Activated CD8-positive, alpha-beta T cell treated with anti-CD3 and anti-CD28 coated beads for 36 hours (primary cell): ENCODE measurements around the gene LMOD2. TPM values are rescaled to one million over a fixed set of nuclear protein-coding genes. Genes with fewer than 3 reads are reported as not detected.

ENCODE experiments used
- ATAC-seq: fragments of 200-7000 bp; cut with Tn5 transposase; one replicate; pipeline ENCODE4 v1.10.0; 2021; ENCODE audit warnings: mild to moderate bottlenecking, moderate library complexity
- CTCF ChIA-PET: fragments of 350-600 bp; sonication (Branson Sonifier 250); formaldehyde crosslinking; loops from one replicate; lab custom pipeline; 2021; ENCODE audit warnings: antibody characterized with exemption; lab: Charles Lee
- POLR2A ChIA-PET: fragments of 350-600 bp; sonication (Branson Sonifier 250); formaldehyde crosslinking; loops from one replicate; lab custom pipeline; 2021; ENCODE audit warnings: antibody characterized with exemption; lab: Charles Lee
- DNase-seq: peaks from one replicate; pipeline ENCODE4 v3.0.0-alpha.2; 2020
- H3K27ac Mint-ChIP-seq: one replicate; pipeline ENCODE4 v1.8.0; 2021; ENCODE audit warnings: mild to moderate bottlenecking, mixed read lengths
- H3K27me3 Mint-ChIP-seq: one replicate; pipeline ENCODE4 v1.8.0; 2021; ENCODE audit warnings: mixed read lengths
- H3K36me3 Mint-ChIP-seq: one replicate; pipeline ENCODE4 v1.8.0; 2021; ENCODE audit warnings: low read depth, mixed read lengths
- H3K4me1 Mint-ChIP-seq: one replicate; pipeline ENCODE4 v1.8.0; 2021; ENCODE audit warnings: low read depth, mixed read lengths
- H3K4me3 Mint-ChIP-seq: one replicate; pipeline ENCODE4 v1.8.0; 2021; ENCODE audit warnings: mild to moderate bottlenecking, moderate library complexity, mixed read lengths
- H3K9me3 Mint-ChIP-seq: one replicate; pipeline ENCODE4 v1.8.0; 2021; ENCODE audit warnings: mixed read lengths
- intact Hi-C: fragments of 100-400 bp; cut with micrococcal nuclease; formaldehyde crosslinking; loops from one replicate; pipeline ENCODE4 v1.10.0; 2022
- total RNA-seq, 2 experiments: library from RNA; stranded (reverse); gene quantifications; one replicate each; pipeline ENCODE4 v1.2.3, GENCODE V29; 2021
- TF ChIP-seq, protein P1 (sequence below): fragments of 200-600 bp; IDR thresholded peaks from one replicate; pipeline ENCODE4 v1.8.0; 2022; ENCODE audit warnings: antibody characterized with exemption, mild to moderate bottlenecking

The LMOD2 gene
- total RNA-seq, 2 experiments from 2014 or later, result not detected

DNA sequence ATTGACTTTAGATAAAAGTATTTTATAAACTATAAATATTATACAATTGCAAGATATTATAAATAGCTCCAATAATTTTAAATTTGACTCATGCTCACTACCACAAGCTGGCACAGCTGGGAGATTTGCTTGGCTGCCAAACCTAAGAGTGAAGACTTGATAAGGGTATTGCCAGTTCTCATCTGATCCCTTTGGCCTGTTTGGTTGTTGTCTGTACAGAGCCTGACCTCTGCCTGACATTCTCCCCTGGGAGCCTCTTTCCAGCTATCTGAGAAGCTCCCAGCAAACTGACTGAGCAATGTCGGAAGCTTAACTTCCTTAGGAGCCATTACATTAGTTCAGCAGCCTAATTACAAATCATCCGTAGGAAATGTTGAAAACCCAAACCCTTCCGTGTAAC lies 10.2 kb upstream of the LMOD2 start:
- H3K27ac Mint-ChIP-seq, result no peak overlapping the region
- intact Hi-C loops, result no loop called here
- H3K36me3 Mint-ChIP-seq, result no peaks in the 10 kb centered on the region
- no peaks in the 10 kb centered on the region for H3K4me1 Mint-ChIP-seq
- no peak overlapping the region for H3K4me3 Mint-ChIP-seq
- TF ChIP-seq, protein P1, sequence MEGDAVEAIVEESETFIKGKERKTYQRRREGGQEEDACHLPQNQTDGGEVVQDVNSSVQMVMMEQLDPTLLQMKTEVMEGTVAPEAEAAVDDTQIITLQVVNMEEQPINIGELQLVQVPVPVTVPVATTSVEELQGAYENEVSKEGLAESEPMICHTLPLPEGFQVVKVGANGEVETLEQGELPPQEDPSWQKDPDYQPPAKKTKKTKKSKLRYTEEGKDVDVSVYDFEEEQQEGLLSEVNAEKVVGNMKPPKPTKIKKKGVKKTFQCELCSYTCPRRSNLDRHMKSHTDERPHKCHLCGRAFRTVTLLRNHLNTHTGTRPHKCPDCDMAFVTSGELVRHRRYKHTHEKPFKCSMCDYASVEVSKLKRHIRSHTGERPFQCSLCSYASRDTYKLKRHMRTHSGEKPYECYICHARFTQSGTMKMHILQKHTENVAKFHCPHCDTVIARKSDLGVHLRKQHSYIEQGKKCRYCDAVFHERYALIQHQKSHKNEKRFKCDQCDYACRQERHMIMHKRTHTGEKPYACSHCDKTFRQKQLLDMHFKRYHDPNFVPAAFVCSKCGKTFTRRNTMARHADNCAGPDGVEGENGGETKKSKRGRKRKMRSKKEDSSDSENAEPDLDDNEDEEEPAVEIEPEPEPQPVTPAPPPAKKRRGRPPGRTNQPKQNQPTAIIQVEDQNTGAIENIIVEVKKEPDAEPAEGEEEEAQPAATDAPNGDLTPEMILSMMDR, result no peak
- H3K27me3 Mint-ChIP-seq, result peaks cover 15% of the 10 kb centered on the region
- ChIA-PET POLR2A (no interaction called here), CTCF (interaction anchor here (1.2 kb wide), 1 partner anchor 9 kb away, joined by 4 read pairs; no protein-coding TSS in a partner anchor)
- DNase-seq, result no peak
- ATAC-seq, result no peak
- H3K9me3 Mint-ChIP-seq, result no peaks in the 10 kb centered on the region

DNA sequence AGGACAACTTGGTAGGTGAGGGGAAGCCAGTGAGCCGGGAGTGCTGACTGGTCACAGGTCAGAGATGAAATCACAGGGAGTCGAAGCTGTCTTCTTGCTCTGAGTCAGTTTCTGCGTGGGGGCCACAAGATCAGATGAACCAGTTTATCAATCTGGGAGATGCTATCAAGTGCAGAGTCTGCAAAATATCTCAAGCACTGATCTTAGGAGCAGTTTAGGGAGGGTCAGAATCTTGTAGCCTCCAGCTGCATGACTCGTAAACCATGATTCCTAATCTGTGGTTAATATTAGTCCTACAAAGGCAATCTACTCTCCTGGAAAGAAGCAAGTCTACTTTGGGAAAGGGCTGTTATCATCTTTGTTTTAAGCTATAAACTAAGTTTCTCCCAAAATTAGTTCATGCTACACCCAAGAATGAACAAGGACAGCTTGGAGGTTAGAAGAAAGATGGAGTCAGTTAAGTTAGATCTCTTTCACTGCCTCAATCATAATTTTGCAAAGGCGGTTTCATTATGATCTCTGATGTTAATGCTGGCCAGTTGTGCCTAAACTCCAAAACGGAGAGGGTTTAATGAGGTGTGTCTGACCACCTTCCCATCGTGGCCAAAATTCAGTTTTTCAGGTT lies 8.4 kb upstream of the LMOD2 start:
- CTCF ChIA-PET, result no interaction called here
- POLR2A ChIA-PET, result no interaction called here
- H3K36me3 Mint-ChIP-seq, result no peaks in the 10 kb centered on the region

DNA sequence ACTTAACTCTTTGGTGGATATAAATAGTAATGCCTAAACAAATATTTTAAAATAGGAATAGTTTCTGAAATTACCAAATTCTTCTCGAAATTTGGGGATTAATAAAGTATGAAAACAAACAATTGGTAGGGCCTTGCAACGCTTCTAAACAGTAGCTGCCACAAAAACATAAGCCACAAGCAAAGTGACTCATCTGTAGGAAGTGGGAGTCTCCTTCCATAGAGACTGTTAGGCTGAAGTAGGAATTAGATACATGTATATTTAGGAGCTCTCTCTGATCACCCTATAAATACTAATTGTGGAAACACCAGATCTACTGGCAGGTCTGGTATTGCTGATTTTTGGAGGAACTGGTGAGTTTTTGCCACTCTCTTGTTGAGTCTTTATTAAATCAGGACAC lies 5.7 kb upstream of the LMOD2 start:
- intact Hi-C loops, result no loop called here
- CTCF ChIA-PET, result interaction anchor here (1.6 kb wide), 1 partner anchor 222 kb away, joined by 3 read pairs; no protein-coding TSS in a partner anchor
- POLR2A ChIA-PET, result no interaction called here
- Mint-ChIP-seq H3K4me1 (no peaks in the 10 kb centered on the region), H3K27ac (no peak overlapping the region), H3K27me3 (peaks cover 10% of the 10 kb centered on the region), H3K9me3 (no peaks in the 10 kb centered on the region), H3K4me3 (no peak overlapping the region), H3K36me3 (no peaks in the 10 kb centered on the region)
- TF ChIP-seq, protein P1, result no peak
- DNase-seq (no peak), ATAC-seq (no peak)

More for the DNA sequence above, 8.4 kb upstream of the LMOD2 start:
- Mint-ChIP-seq H3K4me3 (no peak overlapping the region), H3K9me3 (no peaks in the 10 kb centered on the region), H3K27me3 (peaks cover 16% of the 10 kb centered on the region), H3K4me1 (no peaks in the 10 kb centered on the region), H3K27ac (no peak overlapping the region)
- TF ChIP-seq, protein P1, result no peak
- intact Hi-C loops, result no loop called here
- DNase-seq (no peak), ATAC-seq (no peak)

DNA sequence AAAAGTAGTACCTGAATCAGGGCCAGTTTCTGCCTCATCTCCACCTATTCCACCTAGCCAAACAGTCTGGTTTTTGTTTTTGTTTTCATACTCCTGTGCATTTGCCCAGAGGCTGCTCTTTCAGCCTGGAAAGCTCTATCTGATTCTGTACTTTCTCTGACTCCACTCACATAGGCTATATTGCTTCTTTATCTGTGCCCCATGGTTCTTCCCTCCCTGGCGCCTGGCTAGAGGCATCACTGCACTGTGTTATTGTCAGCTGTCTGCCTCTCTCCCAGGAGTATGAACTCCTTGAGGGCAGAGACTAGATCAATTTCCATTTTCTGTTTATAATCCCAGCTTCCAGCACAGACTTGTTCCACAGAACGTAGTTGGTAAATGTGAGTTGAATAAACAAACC lies 5.1 kb upstream of the LMOD2 start:
- H3K9me3 Mint-ChIP-seq, result no peaks in the 10 kb centered on the region
- no peaks in the 10 kb centered on the region for H3K4me1 Mint-ChIP-seq
- POLR2A ChIA-PET, result no interaction called here
- ATAC-seq (no peak), DNase-seq (no peak)
- H3K36me3 Mint-ChIP-seq, result no peaks in the 10 kb centered on the region
- intact Hi-C loops, result no loop called here
- TF ChIP-seq, protein P1, result no peak
- CTCF ChIA-PET, result interaction anchor here (0.8 to 1.6 kb wide), 2 partner anchors 9 to 222 kb away, joined by 3 read pairs; no protein-coding TSS in a partner anchor
- no peak overlapping the region for H3K27ac Mint-ChIP-seq
- no peak overlapping the region for H3K4me3 Mint-ChIP-seq
- H3K27me3 Mint-ChIP-seq, result peaks cover 8% of the 10 kb centered on the region

DNA sequence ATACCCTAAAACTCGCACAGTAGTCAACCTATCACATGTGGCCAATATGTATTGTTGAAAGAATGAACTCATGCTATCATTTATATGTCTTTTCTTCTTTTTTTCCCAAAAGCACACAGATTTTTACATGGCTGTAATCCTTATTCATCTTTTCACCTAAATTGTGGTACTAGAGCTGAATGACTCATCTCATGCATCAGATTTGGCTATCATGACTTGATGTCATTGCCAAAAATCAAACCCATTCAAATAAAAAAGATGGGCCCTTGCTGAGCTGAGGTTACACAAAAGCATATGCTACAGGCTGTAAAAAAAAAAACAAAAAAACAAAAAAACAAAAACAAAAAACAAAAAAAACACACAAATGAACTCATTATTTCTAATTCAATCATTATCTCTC lies 3.3 kb upstream of the LMOD2 start:
- no peaks in the 10 kb centered on the region for H3K9me3 Mint-ChIP-seq
- H3K4me1 Mint-ChIP-seq, result no peaks in the 10 kb centered on the region
- intact Hi-C loops, result no loop called here
- H3K4me3 Mint-ChIP-seq, result no peak overlapping the region
- no peaks in the 10 kb centered on the region for H3K36me3 Mint-ChIP-seq
- H3K27me3 Mint-ChIP-seq, result peaks cover 9% of the 10 kb centered on the region
- DNase-seq, result no peak
- POLR2A ChIA-PET, result no interaction called here
- TF ChIP-seq, protein P1, result no peak
- no peak overlapping the region for H3K27ac Mint-ChIP-seq
- CTCF ChIA-PET, result no interaction called here
- no peak for ATAC-seq
